Adrenal gland (tissue), 12 donors: ENCODE data around the gene CDK14. TPM values are rescaled to one million over a fixed set of nuclear protein-coding genes. Genes with fewer than 3 reads are reported as not detected.

Experiments used
- DNase-seq, 7 donors: peaks; one replicate each; pipeline ENCODE4 v3.0.0-alpha.2; 2019 to 2020
- H3K27ac ChIP-seq, 5 donors: fragments of 200-600 bp; sonication (generic) in 4 of 5; 1 replicate in 3 of 5; 2 replicates in 2 of 5; pipeline versions ENCODE4 v1.5.1 to v1.8.0; 2016 to 2020; ENCODE audit warnings: mild to moderate bottlenecking in 1 of 5
- H3K27me3 ChIP-seq: fragments of 200-600 bp; 2 replicates; pipeline ENCODE4 v1.8.0; 2021
- H3K36me3 ChIP-seq, 2 donors: fragments of 200-600 bp; replicated peaks in 1 of 2; 1 replicate in 1 of 2; 2 replicates in 1 of 2; pipeline versions ENCODE4 v1.5.1 to v1.8.0; 2018 to 2022
- H3K4me1 ChIP-seq, 2 donors: fragments of 200-600 bp; replicated peaks in 1 of 2; 1 replicate in 1 of 2; 2 replicates in 1 of 2; pipeline versions ENCODE4 v1.5.1 to v1.8.0; 2018 to 2021
- H3K4me3 ChIP-seq, 4 donors: fragments of 200-600 bp; sonication (generic) in 3 of 4; one replicate each; pipeline ENCODE4 v1.5.1; 2016 to 2018
- H3K9me3 ChIP-seq, 3 donors: fragments of 200-600 bp; sonication (generic) in 1 of 3; replicated peaks in 1 of 3; 1 replicate in 2 of 3; 2 replicates in 1 of 3; pipeline versions ENCODE4 v1.5.1 to v1.8.0; 2016 to 2021
- POLR2A ChIP-seq, 2 donors: fragments of 450-650 bp; IDR thresholded peaks; one replicate each; pipeline ENCODE4 v1.6.1; 2017; ENCODE audit warnings: antibody characterized with exemption in 2 of 2, mild to moderate bottlenecking in 2 of 2, moderate library complexity in 1 of 2
- WGBS, 4 donors: extraction: QIAGEN DNeasy Blood & Tissue Kit in 2 of 4; methylation state at CpG; one replicate each; pipeline versions ENCODE4 v1.1.5 to v1.1.7; 2013 to 2017; 5-methylcytosine and 5-hydroxymethylcytosine counted together
- intact Hi-C, 2 donors: fragments of 100-400 bp; cut with DNase I; formaldehyde crosslinking; loops; one replicate each; pipeline versions ENCODE4 v1.14.1 to v1.15.0; 2022 to 2023
- polyA plus RNA-seq, 3 donors: library from polyadenylated mRNA; stranded (reverse); fragments of 200-250 nt in 2 of 3; fragments of 350-450 nt in 1 of 3; fragmentation: Illumina TruSeq in 1 of 3; extraction: RNeasy Lipid Tissue Mini Kit (QIAGEN cat#74804) in 1 of 3; gene quantifications; one replicate each; pipeline ENCODE4 v1.2.3, GENCODE V29; 2013 to 2014
- total RNA-seq, 9 donors: library from RNA; depleted of rRNA in 4 of 9; stranded (reverse); fragments of >200 nt in 4 of 9; fragments of 120-200 nt in 1 of 9; fragmentation: NEBNext Ultra II Directional in 1 of 9; extraction: Animal tissue kit (Norgen Biotek cat#: 25700) in 1 of 9; gene quantifications; one replicate each; pipeline versions ENCODE4 v1.1.0 to v1.2.4, GENCODE V29; 2013 to 2023
- TF ChIP-seq, protein P1 (sequence below), 6 experiments: fragments of 450-650 bp in 4 of 6; fragments of 200-600 bp in 2 of 6; sonication (generic) in 1 of 6; IDR thresholded peaks; 1 replicate in 5 of 6; 2 replicates in 1 of 6; pipeline versions ENCODE4 v1.5.1 to v1.8.0; 2016 to 2021; ENCODE audit warnings: antibody characterized with exemption in 6 of 6, mild to moderate bottlenecking in 2 of 6, moderate library complexity in 1 of 6
- donor health status: healthy with polysubstance abuse.
- donor health status: Bipolar disorder and iron deficiency.
- donor health status: DM: yes; HTN: yes; CAD: no.
- donor health status: DM: no; HTN: no; CAD: no.
- donor health status: DM: no; HTN: no; CAD: no.
- donor health status: DM: yes; HTN: yes; CAD: no.

CDK14 gene
- total and polyA plus RNA-seq, 12 donors: 1.9 to 14.5 (median 7.6) TPM

GRCh38 chr7:91142743-91143142, 546.6 kb downstream of the CDK14 start:
- intact Hi-C loops: no loop called here

DNA sequence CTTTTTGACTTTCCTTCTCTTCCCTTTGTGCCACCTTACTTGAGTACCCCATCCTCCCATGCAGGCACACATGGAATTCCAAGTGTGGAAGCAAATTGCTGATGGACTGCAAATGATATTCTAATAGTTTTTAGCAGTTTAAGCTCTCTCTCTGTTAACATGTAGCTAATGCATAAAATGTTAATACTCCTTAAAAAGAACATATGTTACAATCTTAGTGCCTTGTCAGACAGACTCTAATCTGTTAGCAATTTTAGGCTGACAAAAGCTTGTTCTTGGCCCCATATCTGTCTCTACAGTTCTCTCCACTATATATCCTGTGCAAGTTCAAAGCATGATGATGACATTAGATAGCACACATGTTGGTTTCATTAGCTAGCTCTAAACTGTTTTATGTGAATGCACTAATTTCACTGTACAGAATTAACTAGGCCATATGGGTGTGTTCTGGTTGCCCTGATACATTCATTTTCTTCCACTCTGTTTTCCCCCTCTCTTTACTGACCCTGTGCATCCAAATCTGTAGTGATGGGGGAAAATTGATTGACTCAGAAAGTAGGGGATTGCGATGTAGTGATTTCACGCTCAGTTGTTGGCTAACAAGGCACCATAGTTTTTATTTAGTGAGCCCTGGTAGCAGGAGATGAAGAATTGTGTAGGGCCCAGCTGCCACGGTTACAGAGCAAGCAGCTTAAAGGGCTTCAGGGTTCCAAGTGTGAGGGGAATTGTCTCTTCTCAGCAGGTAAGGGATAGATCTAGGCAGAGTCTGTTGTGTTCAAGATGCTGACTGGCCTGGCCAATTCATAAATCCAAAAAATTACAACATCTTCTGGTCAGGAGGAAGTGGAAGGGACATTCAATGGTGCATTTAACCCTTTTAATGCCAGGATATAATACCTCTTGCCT, 553.5 kb downstream of the CDK14 start:
- no peaks in the 10 kb centered on the region for H3K9me3 ChIP-seq
- 84 to 92% (median 89%) methylated on average over 3 of the region's 3 CpGs for WGBS, 4 donors
- H3K4me3 ChIP-seq: no peak overlapping the region
- DNase-seq: no peak
- H3K36me3 ChIP-seq: no peaks in the 10 kb centered on the region
- intact Hi-C loops: no loop called here
- TF ChIP-seq, protein P1, sequence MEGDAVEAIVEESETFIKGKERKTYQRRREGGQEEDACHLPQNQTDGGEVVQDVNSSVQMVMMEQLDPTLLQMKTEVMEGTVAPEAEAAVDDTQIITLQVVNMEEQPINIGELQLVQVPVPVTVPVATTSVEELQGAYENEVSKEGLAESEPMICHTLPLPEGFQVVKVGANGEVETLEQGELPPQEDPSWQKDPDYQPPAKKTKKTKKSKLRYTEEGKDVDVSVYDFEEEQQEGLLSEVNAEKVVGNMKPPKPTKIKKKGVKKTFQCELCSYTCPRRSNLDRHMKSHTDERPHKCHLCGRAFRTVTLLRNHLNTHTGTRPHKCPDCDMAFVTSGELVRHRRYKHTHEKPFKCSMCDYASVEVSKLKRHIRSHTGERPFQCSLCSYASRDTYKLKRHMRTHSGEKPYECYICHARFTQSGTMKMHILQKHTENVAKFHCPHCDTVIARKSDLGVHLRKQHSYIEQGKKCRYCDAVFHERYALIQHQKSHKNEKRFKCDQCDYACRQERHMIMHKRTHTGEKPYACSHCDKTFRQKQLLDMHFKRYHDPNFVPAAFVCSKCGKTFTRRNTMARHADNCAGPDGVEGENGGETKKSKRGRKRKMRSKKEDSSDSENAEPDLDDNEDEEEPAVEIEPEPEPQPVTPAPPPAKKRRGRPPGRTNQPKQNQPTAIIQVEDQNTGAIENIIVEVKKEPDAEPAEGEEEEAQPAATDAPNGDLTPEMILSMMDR (IDR thresholded peaks at IDR 0.05): no peak
- no peak for TF ChIP-seq POLR2A (IDR thresholded peaks at IDR 0.05)
- no peaks in the 10 kb centered on the region for H3K4me1 ChIP-seq
- no peak overlapping the region for H3K27ac ChIP-seq
- H3K27me3 ChIP-seq: no peaks in the 10 kb centered on the region

More at GRCh38 chr7:91142743-91143142, 546.6 kb downstream of the CDK14 start:
- no peak overlapping the region for H3K4me3 ChIP-seq
- no peaks in the 10 kb centered on the region for H3K36me3 ChIP-seq
- H3K27ac ChIP-seq: no peak overlapping the region
- H3K4me1 ChIP-seq: no peaks in the 10 kb centered on the region
- TF ChIP-seq, protein P1 (IDR thresholded peaks at IDR 0.05): no peak
- no peak for TF ChIP-seq POLR2A (IDR thresholded peaks at IDR 0.05)
- DNase-seq: no peak
- WGBS, 4 donors: 50 to 97% (median 86%) methylated on average over 1 of the region's 1 CpG
- no peaks in the 10 kb centered on the region for H3K27me3 ChIP-seq
- H3K9me3 ChIP-seq: no peaks in the 10 kb centered on the region

DNA sequence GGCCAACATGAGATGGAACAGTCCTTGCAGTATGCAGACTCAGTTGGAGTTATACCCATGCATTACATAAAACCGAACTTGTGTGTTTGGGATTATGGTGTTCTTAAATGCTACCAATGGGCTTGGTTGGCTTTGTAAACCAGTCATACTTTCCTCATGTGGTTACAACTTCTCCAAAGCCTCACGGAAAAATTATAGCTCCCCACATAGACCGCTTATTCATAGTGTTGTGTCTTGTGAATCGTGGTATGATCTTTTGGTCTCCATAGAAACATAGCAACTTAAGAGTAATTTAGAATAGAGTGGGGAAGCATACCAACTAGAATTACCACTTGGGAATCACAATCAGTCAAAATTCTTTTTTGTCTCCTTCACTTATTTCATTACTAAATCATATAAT, 555.8 kb downstream of the CDK14 start:
- H3K27ac ChIP-seq: no peak overlapping the region
- intact Hi-C loops: no loop called here
- no peak for DNase-seq
- no peak for TF ChIP-seq POLR2A (IDR thresholded peaks at IDR 0.05)
- TF ChIP-seq, protein P1 (IDR thresholded peaks at IDR 0.05): no peak
- H3K4me1 ChIP-seq: no peaks in the 10 kb centered on the region
- H3K9me3 ChIP-seq: no peaks in the 10 kb centered on the region
- no peaks in the 10 kb centered on the region for H3K36me3 ChIP-seq
- 87 to 93% (median 89%) methylated on average over 4 of the region's 4 CpGs for WGBS, 4 donors
- no peaks in the 10 kb centered on the region for H3K27me3 ChIP-seq
- no peak overlapping the region for H3K4me3 ChIP-seq

GRCh38 chr7:91156316-91157185, 560.4 kb downstream of the CDK14 start:
- Histone ChIP-seq H3K9me3 (peaks cover 0 to 3% (median 0%) of the 10 kb centered on the region in 3 donors), H3K27ac (no peak overlapping the region), H3K27me3 (no peaks in the 10 kb centered on the region), H3K4me3 (no peak overlapping the region), H3K4me1 (no peaks in the 10 kb centered on the region), H3K36me3 (no peaks in the 10 kb centered on the region)
- intact Hi-C loops: no loop called here
- DNase-seq: no peak
- TF ChIP-seq, protein P1 (IDR thresholded peaks at IDR 0.05): no peak
- no peak for TF ChIP-seq POLR2A (IDR thresholded peaks at IDR 0.05)
- WGBS, 4 donors: 85 to 91% (median 90%) methylated on average over 10 of the region's 10 CpGs
